HEK293T (cell line): ENCODE results near the gene CACNA1C.

ENCODE experiments used
- ARNT ChIP-seq: fragments of 450-650 bp; IDR thresholded peaks from 2 replicates; pipeline ENCODE4 v1.6.1; 2017; ENCODE audit warnings: mild to moderate bottlenecking
- BHLHE40 ChIP-seq: fragments of 450-650 bp; IDR thresholded peaks from 2 replicates; pipeline ENCODE4 v1.6.1; 2016; ENCODE audit warnings: mild to moderate bottlenecking, moderate library complexity, borderline replicate concordance
- CTBP1 ChIP-seq: fragments of 450-650 bp; IDR thresholded peaks from 2 replicates; pipeline ENCODE4 v1.6.1; 2016; ENCODE audit warnings: borderline replicate concordance
- ELF4 ChIP-seq: fragments of 450-650 bp; IDR thresholded peaks from 2 replicates; pipeline ENCODE4 v1.6.1; 2017; ENCODE audit warnings: antibody characterized with exemption
- FOXA1 ChIP-seq: fragments of 450-650 bp; IDR thresholded peaks from 2 replicates; pipeline ENCODE4 v1.6.1; 2016; ENCODE audit warnings: mild to moderate bottlenecking
- FOXK2 ChIP-seq: fragments of 450-650 bp; IDR thresholded peaks from 2 replicates; pipeline ENCODE4 v1.6.1; 2016; ENCODE audit warnings: mild to moderate bottlenecking
- NFRKB ChIP-seq: fragments of 450-650 bp; IDR thresholded peaks from 2 replicates; pipeline ENCODE4 v1.6.1; 2016; ENCODE audit warnings: mild to moderate bottlenecking, moderate library complexity
- SP1 ChIP-seq: fragments of 450-650 bp; IDR thresholded peaks from 2 replicates; pipeline ENCODE4 v1.6.1; 2017
- TARDBP ChIP-seq: fragments of 450-650 bp; IDR thresholded peaks from 2 replicates; pipeline ENCODE4 v1.6.1; 2016
- TF ChIP-seq, protein P1 (sequence below): fragments of 450-650 bp; IDR thresholded peaks from 2 replicates; pipeline ENCODE4 v1.6.1; 2016

DNA sequence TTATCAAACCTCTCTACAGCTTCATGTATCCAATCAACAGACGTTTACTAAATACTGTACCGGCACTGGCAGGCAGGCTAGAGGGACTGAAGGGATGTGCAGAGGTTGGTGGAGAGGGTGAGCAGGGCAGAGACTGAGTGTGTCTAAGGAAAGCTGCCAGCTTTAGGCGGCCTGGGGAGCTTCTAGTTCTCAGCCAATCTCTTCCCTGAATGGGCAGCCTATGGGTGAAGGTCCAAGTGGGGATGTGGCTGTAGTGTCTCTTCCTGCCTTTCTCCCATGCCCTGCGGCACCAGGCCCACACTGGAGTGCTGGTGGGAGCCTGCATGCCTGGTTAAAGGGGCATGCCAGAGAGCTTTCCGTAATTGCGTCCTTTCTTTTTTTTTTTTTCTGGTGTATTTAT lies 239.8 kb downstream of the CACNA1C start:
- no peak for TF ChIP-seq FOXA1
- no peak for TF ChIP-seq TARDBP
- TF ChIP-seq FOXK2 = no peak
- no peak for TF ChIP-seq BHLHE40
- TF ChIP-seq, protein P1, sequence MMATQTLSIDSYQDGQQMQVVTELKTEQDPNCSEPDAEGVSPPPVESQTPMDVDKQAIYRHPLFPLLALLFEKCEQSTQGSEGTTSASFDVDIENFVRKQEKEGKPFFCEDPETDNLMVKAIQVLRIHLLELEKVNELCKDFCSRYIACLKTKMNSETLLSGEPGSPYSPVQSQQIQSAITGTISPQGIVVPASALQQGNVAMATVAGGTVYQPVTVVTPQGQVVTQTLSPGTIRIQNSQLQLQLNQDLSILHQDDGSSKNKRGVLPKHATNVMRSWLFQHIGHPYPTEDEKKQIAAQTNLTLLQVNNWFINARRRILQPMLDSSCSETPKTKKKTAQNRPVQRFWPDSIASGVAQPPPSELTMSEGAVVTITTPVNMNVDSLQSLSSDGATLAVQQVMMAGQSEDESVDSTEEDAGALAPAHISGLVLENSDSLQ = no peak
- no peak for TF ChIP-seq SP1
- TF ChIP-seq CTBP1 = no peak
- no peak for TF ChIP-seq NFRKB
- no peak for TF ChIP-seq ELF4
- no peak for TF ChIP-seq ARNT
